GDM1 (cell line): ENCODE data around the gene DNAH17.

Experiments
- DNase-seq: peaks from one replicate; lab custom pipeline; 2025; lab: John Stamatoyannopoulos, UW

Gene DNAH17

GRCh38 chr17:78428836-78429617 is 148.2 kb downstream of the DNAH17 start:
- DNase-seq: no peak

DNA sequence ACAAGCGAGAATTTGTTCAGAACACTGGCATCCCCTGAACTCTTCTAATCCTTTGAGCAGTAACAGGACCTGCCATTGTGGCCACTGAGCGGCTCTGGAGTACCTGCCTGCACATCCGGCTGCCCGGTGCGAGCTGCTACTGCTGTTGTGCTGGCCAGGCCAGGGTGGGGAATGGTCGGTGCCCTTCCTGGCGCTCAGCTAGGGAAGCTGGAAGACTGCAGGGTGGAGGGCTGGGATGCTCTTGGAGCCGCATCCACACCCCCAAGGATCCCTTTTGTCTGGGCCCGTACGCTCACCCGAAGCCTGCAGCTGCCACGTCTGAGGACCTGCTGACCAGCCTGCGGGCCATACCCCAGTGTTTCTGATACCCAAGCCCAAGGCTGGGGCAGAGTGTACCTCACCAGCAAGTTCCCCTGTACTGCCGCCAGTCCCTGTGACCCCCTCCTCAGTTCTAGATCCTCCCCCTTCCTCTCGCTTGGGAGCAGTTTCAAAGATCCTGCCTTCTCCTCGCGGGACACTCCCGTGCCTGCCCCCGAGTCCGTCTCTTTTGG is 149.1 kb downstream of the DNAH17 start:
- no peak for DNase-seq

DNA sequence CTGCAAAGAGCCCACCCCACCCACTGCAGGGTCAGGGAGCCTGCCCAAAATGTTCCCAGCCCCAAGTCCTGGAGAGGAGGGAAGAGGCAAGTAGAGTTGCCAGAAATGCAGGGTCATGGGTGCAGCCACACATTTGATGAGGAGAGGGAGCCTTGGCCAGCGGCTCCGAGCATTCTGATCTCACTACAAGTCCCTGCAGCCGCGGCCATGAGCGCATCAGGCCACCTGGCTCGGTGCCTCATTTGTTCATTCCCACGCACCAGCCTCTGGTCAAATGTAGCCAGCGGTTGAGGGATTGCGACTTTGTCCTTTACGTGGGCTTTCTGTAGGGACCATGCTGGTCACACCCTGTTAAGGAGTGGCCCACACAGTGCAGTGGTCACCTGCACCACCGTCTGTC is 150.1 kb downstream of the DNAH17 start:
- no peak for DNase-seq

GRCh38 chr17:78426293-78426879 is 150.8 kb downstream of the DNAH17 start:
- DNase-seq: no peak

- DNase-seq: no peak
Measured at GRCh38 chr17:78425429-78425828, 151.8 kb downstream of the DNAH17 start.

GRCh38 chr17:78423961-78424675 is 153.1 kb downstream of the DNAH17 start:
- DNase-seq: no peak

- no peak for DNase-seq
Measured at GRCh38 chr17:78422872-78423588, 154.2 kb downstream of the DNAH17 start.

- no peak for DNase-seq
Measured at GRCh38 chr17:78422267-78422605, 155.0 kb downstream of the DNAH17 start.

- DNase-seq: peak; percentile 44
Measured at GRCh38 chr17:78421534-78422266, 155.5 kb downstream of the DNAH17 start.

DNA sequence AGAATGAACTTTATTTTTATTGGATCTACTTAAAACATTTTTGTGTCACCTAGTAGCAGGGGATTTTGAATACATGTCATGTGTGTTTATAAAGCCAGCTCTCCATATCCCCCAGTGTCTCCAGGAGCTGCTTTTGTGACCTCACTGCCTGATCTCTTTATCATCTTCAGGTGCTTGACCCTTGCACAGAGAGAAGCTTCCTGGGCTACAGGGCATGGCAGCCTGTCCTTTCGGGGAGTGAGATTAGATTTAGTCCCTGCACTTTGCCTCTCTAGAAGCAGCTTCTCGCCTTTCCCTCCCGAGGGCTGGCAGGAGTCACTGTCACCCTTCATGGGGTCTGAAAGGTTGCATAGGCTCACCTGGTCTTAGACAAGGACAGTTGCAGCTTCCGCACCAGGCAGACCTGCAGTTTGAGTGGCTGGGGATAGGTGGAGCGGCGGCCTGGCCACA is 156.1 kb downstream of the DNAH17 start:
- no peak for DNase-seq

DNA sequence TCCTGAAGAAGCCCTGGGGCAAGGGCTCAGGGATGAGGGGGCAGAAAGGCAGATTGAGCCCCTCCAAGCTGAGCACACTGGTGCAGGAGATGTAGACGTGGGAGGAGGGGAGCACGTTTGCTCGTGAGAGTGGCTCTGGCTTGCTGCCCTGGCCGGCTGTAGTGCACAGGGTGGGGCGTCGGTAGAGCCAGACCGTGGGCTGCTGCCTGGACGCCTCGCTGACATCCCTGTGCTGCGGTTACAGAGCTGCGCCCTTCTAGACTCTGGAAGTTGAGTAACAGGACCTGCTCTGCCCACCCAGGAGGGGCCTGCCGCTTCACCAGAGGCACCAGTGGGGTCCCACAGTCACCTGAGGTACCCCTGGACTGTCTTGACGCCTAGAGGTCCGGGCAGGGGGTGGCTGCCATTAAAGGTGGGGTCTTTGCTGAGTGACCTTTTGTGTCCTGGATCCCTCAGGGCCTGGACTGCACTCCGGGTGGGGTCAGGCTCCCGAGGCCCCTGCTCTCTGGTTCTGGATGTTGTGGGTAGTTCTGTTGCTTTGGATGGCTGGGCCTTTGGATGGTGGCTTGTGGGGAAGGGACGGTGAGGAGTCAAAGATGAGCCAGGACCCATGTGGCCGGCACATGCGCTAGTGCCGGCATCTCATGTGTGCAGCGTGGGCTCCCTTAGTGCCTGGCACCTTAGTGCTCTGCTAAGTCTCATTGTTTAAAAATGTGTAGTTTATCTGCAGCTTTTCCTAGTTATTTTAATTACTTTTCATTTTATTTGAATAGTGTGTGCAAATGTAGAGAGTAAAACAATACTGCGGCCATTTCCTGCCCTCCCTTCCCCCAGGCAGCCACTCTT is 157.0 kb downstream of the DNAH17 start:
- no peak for DNase-seq

GRCh38 chr17:78418326-78419026 is 158.7 kb downstream of the DNAH17 start:
- no peak for DNase-seq

- DNase-seq: no peak
Measured at GRCh38 chr17:78417531-78417909, 159.7 kb downstream of the DNAH17 start.

- DNase-seq: peak; percentile 11
Measured at GRCh38 chr17:78416791-78417530, 160.2 kb downstream of the DNAH17 start.

DNA sequence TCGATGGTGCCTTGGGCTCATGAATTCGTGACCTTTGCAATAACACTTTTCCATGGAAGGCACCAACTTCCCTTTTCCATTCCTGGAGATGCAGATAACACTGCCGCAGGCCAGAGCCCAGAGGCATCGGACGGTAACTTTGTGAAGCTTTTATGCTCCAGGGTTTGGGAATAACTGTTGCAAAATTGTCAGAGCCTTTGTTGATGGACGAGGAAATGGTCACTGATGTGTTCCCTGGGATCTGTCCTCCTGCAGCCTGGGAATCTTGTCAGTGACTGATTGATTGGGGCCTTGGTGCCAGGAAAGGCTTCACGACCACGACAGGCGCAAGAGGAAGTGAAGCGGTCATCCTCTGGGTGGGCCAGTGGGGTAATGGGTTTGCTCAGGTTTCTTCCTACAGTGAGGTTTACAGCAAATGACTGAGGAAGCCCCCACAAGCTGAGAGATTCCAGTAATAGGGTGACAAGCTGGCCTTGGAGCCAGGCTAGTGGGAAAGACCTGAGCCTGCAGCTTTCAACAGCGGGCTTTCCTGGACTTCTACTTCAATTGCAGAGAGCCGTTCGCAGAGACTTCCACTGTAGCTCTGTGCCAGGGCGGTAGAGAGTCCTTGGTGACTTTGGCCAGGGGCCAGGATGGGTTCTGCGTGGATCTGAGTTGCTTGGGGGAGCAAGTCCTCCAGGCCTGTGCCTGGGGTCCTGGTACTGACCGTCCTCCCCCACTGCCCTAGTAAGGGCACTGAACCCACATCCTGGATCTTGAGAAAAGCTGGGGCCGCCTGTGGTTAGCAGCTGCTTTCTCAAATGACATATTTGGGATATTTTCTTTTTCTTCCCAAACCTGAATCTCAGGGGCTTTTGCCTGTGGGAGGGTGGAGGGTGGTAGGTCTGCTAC is 161.1 kb downstream of the DNAH17 start:
- DNase-seq: no peak

DNA sequence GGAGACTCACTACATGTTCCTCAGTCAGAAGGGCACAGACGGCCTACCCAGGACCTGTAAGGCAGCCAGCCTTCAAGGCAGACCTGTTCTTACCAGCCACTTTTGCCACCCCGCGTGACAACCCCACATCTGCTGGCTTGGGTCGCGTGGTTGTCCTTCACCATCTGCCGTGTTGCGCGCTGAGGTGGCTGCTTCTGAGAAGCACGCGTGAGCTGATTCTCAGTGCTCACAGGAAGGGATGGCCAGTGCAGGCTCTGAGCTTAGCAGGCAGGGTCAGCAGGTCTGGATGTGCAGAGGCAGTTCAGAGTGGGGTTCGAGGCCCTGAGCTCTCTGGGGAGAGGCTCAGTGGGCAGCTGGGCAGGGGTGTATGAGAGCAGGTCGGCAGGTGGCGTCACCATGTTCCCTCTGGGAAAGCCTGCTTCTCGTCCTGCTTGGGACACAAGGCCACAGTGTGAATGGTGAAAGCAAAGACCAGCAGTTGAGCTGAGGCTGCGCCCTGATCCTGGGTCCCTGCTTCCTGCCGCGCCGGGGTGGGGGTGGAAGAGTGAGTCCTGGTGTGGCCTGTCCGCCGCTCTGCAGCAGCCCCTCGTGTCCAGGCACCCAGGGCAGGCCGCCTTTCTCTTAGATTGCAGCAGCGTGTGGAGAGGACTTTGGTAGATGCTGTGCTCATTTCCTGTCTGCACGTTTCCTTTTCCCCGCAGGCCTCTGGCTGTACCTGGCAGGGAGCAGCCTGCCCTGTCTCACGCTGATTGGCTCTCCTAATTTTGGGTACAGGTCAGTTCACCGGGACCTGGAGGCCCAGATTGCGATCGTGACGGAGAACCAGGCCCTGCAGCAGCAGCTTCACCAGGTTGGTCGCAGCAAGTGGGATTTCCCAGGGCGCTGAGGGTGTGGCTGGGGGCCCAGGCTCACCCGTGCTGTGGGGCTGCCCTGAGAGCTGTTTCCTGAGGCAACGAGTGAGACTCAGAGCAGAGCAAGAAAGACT is 162.7 kb downstream of the DNAH17 start:
- no peak for DNase-seq

DNA sequence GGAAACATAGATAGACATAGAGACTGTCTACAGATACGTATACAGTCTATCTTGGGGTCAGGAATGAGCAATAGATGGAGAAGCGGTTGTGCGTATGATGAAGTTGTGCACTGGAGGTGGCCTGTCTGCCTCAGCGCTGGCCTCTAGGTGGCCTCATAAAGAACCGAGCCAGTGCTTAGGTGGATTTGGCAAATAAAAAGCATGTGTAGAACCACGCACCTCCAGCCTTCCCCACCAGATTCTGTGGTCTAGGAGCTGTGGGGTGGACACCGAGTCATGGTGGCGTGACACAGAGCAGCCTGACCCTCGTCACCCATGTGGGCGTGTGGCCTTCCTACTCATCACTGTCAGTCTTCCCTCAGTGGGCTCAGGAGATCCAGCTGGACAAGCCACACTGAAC is 164.8 kb downstream of the DNAH17 start:
- DNase-seq: no peak
